ENCODE data around the gene TMPRSS11A.
A peak's percentile ranks its signal among the peaks of the same experiment; 100 is the strongest.

TMPRSS11A gene

DNA sequence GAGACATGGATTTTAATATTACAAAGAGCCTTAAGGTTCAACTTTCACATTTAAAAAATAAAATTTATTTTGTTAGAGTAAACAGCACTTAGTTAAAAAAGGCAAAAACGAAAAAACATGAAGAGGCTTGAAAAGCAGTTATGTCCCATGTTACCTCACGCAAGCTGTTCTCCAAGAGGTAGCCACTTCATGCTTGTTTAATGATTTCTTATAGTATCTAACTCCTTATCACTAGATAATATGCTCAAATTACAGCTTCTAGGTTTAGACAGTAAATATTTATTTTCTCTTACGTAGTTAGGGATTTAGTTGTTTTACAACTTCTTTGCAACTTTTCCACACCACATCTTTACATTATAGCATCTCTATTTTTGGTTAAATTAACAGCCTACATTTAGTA is 51.7 kb downstream of the TMPRSS11A start:
- no peak for DNase-seq

DNA sequence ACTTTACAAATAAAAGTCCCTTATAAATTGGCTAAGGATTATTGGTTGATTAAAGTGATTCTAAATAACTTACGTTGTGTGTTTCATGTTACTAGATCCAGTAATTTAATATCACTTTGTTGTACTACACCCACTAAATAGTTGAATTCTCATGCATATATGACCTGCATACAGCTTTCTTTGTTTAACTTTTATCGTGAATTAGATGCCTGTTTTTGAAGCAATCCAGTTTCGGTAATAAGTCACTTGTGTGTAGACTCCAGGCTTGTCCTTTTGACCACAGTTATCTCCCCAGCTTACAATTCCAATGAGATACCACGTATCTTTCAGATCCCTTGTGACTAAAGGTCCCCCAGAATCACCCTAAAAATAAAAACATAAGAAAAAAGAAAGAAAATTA is 52.2 kb downstream of the TMPRSS11A start:
- DNase-seq = no peak

GRCh38 chr4:67910585-67910905 is 52.7 kb downstream of the TMPRSS11A start:
- DNase-seq = no peak

GRCh38 chr4:67909905-67910584 is 53.2 kb downstream of the TMPRSS11A start:
- no peak for DNase-seq

DNA sequence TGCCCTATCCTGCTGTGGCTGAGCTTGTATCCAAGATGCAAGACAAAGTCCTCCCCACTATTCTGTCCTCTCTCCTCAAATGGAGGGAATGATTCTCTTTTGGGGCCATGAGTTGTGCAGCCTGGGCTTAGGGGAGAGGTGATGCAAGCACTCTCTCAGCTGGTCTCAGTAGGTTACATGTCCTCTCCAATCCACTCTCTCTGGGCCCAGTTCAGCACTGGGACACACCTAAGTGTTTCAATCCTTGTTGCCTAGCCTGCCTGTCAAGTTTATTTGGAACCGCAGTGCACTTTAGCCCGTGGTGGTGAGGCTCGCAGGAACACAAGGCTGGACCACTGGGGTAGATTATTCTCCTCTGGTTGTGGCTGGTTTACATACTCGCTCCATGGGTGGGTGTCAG is 55.6 kb downstream of the TMPRSS11A start:
- no peak for DNase-seq

DNA sequence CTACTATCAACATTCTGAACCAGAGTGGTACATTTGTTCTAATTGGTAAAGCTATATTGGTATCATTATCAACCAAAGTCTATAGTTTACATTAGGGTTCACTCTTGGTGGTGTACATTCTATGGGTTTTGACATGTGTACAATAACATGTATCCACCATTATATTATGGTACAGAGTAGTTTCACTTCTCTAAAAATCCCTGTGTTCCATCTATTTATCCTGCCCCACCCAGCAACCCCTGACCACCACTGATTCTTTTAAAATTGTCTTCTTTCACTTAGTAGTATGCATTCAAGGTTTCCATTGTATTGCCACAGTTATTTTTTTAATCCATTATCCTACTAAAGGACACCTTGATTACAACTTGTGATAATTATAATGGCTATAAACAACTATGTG is 64.2 kb downstream of the TMPRSS11A start:
- DNase-seq = no peak

DNA sequence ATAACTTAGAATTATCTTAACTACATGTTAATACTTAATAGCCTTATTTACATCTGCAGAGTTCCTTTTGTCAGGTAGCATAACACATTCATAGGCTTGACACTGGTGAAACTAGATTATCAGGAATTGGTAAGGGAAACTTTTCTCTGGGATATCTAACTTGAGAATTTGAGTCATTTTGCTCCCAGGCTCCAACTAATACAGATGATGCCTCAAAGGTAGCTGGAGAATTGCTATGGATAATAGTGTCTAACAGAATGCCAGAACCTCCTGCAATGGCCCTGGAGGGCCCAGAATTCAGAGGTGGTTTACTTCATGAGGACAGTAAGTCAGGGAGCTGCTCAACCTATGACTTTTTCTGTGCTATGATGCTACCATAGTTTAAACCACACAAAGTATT is 65.6 kb downstream of the TMPRSS11A start:
- no peak for DNase-seq

DNA sequence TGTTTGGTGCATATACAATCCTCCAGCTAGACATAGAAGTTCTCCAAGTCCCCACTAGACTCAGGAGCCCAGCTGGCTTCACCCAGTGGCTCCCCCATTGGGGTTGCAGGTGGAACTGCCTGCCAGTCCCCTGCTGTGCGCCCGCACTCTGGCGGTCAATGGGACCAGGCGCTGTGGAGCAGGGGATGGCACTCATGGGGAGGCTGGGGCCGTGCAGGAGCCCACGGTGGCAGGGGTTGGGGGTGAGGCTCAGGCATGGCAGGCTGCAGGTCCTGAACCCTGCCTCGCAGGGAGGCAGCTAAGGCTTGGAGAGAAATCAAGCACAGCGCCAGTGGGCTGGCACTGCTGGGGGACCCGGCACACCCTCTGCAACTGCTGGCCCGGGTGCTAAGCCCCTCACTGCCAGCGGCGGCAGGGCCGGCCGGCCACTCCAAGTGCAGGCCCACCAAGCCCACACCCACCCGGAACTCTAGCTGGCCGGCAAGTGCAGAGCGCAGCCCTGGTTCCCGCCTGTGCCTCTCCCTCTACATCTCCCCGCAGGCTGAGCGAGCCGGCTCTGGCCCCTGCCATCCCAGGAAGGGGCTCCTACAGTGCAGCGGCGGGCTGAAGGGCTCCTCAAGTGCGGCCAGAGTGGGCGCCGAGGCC is 66.8 kb downstream of the TMPRSS11A start:
- no peak for DNase-seq

DNA sequence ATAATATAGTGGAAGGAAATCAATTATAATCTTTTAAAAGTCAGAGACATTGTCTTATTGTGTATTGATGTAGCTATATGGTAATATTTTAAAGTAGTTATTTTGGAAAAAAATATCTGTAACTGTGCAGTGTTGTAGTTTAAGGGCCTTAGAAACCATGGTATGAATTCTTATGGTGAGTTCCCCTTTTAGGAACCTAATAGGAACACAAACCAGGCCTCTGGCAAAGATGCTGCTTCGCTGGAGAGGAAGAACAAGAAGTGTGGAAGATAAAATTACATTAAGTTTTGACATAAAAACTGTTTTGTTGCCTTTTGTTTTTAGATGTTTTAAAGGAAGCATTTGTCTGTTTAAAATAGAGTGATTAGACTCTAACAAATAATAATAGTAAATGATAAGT is 68.6 kb downstream of the TMPRSS11A start:
- DNase-seq = no peak

GRCh38 chr4:67892905-67893304 is 70.4 kb downstream of the TMPRSS11A start:
- DNase-seq = no peak

DNA sequence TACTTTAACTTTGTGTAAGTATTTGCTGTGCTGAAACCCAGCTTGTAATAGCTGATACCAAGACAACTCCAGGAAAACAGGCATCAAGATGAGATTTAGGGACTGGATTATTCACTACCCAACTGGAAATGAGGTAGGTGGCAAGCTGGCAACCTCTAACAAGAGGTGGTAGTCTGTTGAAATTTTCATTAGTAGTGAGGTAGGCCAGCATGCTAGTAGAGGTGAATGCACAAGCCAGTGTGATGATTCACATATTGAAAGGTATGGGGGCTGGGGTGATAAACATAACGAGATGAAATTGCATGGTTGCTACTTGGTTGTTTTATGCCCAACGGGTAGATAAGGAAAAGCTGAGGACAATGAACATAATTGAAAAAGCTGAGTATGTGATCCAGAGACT is 71.0 kb downstream of the TMPRSS11A start:
- DNase-seq = no peak

DNA sequence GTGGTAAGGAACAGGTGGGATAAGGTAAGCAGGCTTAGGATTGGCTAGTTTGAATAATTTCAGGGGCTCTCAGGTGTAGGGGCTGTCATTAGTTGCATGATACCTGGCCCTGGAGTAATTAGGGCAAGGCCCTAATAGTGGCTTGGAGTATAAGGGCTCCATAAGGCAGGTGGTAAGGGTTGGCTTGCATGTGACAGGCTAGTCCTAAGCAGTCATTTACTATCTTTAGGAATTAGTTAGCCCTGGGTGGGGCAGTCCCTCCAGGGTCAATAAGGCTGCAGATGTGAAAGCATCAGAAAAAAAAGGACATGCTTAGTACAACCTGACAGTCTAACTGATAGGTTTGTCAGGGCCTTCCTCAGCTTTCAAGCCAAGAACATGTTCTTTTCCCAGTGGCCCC is 71.6 kb downstream of the TMPRSS11A start:
- DNase-seq = no peak

GRCh38 chr4:67886281-67886680 is 77.0 kb downstream of the TMPRSS11A start:
- DNase-seq = no peak

- no peak for DNase-seq
These were observed 77.5 kb downstream of the TMPRSS11A start for GRCh38 chr4:67885762-67886161.

DNA sequence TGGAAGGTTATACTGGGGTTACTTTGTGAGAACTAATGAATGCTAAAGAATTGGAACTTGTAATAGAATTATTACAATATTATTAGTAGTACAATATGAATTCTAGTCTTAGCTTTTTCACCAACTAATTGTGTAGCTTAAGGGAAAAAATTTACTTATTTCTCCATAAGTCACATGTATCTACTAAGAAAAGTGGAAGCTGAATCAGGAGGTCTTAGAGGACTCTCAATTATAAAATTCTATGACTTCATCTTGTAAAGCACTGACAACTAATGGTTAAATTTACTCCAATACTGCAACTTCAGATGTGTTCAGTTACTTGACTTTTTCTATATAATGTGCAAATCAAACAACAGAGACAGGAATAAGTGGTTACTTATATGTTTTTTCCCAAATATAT is 78.6 kb downstream of the TMPRSS11A start:
- DNase-seq = no peak

DNA sequence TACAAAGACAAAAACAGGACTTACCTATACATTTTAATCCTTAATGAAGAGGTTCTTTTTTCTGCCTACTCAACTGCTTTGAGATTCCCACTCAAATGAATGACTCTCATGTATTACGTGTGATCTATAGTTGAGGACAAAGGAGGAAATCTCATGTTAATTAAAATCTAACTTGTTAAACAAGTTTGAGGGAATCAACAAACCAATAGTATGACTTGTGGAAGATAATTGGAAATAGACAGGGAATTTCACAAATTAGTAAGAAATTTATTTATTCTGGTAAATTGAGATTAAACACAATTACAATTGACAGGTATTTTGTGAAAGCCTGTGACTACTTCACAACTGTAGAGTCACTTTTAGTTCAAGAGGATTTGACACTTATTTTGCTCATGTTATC is 79.4 kb downstream of the TMPRSS11A start, which contains the start of gene TMPRSS11D:
Gene TMPRSS11D (minus strand): TSS at position 101 of the 400 bp plus-strand sequence. CDS start 69 bp downstream, at position 32.
- no peak for DNase-seq

DNA sequence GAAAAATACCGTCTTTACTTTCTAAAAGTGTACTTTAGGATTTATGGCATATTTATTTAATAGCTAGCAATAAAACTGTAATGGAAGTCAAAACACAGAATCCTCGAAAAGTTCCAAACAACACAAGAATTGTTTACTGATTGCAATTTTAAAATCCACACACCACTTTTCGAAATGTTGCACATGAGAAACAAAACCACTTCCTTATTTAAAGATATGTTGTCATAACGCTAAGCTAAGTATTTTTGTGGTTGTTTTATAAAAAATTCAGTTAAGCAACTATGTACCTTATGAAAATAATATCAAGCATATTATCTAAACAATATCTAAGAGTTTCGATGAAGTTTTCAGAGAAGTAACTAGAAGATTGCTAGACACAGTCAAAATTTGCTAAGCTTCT is 79.8 kb downstream of the TMPRSS11A start:
- no peak for DNase-seq

- DNase-seq = no peak
These were observed 82.3 kb downstream of the TMPRSS11A start for GRCh38 chr4:67880866-67881610.

DNA sequence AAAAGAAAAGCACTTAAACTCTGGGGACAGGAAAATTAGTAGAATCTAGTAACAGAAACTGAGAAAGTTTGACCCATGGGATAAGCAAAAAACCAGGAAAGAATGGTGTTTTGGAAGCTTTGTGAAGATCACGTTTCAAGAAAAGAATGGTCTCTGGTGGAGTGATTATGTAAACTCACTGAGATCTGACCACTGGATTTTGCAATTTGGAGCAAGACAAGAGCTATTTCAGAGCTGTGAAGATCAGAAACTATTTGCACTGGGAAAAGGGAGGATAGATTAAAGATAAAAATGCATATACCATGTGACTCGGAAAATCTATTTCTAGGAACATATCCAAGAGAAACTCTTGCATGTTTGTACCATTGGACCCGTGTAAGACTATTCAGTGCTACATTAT is 83.8 kb downstream of the TMPRSS11A start:
- no peak for DNase-seq

DNA sequence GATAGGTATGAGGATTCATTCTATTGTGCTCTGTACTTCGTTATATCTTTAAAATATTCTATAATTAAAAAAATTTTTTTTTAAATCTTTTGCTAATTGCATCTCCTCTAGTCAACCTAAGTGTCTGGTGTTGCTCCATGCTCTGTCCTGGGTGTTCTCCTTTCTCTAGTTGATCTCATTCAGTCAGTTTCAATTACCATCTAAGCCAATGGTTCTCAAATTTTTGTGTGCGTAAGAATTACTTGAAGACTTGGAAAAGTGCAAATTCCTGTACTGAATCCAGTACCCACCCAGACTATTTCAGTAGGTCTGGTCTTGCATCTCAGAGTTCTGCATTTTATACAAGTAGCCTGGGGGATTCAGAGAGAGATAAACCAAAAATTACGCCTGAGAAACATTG is 86.2 kb downstream of the TMPRSS11A start:
- no peak for DNase-seq

- DNase-seq = no peak
These were observed 88.3 kb downstream of the TMPRSS11A start for GRCh38 chr4:67874986-67875385.

- DNase-seq = no peak
These were observed 90.2 kb downstream of the TMPRSS11A start for GRCh38 chr4:67873116-67873515.

- DNase-seq = peak; percentile 49
These were observed 91.4 kb downstream of the TMPRSS11A start for GRCh38 chr4:67871867-67872266.

DNA sequence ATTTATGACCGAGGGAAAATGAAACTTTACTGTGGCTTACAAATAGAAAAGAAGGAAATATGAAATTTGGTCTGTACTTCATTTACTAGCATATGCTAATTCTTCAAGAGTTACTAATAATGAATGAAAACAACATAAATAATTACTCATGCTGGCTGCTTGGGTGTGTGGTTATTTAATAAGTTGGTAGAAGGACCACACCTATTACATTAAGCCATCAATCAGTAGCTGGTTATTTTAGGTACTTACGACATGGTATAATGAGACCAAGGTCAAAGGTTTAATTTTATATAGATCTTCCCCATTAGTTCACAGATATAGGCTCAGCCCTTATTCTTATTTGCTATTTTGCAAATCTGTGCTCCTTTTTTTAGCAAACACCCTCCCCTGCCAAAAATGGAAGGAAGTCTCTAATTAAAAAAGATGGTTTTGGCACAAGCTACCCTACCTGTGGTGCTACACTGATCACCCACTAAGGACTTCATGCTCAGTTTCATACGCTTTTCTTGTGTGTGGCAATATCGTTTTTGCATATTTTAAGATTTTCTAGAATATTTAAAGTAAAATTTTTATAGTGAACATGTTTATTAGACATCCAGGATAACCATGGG is 93.6 kb downstream of the TMPRSS11A start:
- DNase-seq = no peak

Measured in NCI-H1436 (cell line).